Medulla oblongata (tissue), 1 donor: Measurements from ENCODE around the gene CNTN2.

Experiments
- DNase-seq: peaks from one replicate; pipeline ENCODE4 v3.0.0-alpha.2; 2015; ENCODE audit errors: extremely low spot score

CNTN2 gene

DNA sequence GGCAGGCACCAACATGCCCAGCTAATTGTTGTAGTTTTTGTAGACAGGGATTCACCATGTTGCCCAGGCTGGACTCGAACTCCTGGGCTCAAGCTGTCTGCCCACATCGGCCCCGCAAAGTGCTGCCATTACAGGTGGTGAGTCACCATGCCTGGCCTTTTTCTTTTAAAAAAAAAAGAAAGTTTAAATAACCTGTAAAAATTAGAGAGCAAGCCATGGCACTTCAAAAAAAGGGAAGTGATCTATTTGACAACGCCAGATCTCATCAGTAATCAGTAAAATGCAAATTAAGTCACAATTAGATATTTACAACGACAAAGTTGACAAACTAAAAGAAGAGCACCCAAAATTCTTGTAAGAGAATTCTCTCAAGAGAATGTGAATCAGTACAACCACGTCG, 81.7 kb downstream of the CNTN2 start:
- DNase-seq: no peak

DNA sequence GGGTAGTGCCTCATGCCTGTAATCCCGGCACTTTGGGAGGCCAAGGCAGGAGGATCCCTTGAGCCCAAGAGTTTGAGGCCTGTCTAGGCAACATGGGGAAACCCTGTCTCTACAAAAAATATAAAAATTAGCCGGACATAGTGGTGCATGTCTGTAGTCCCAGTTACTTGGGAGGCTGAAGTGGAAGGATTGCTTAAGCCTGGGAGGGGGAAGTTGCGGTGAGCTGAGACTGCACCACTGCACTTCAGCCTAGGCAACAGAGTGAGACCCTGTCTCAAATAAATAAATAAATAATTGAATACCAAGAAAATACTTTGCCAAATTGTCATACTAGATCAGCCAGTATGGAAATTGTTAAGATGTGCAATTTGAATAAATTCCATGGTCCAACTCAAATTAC, 84.6 kb downstream of the CNTN2 start:
- no peak for DNase-seq
